Naive thymus-derived CD4-positive, alpha-beta T cell (primary cell): ENCODE data around the gene DACH1. TPM values are rescaled to one million over a fixed set of nuclear protein-coding genes. Genes with fewer than 3 reads are reported as not detected.

Source experiments
- ATAC-seq: fragments of 150-1000 bp; cut with Tn5 transposase; 2 replicates; pipeline ENCODE4 v1.10.0; 2021; ENCODE audit warnings: mild to moderate bottlenecking, moderate library complexity
- CTCF ChIA-PET: fragments of 350-600 bp; sonication (Branson Sonifier 250); formaldehyde crosslinking; loops from one replicate; lab custom pipeline; 2021; ENCODE audit warnings: antibody characterized with exemption; lab: Charles Lee
- POLR2A ChIA-PET: fragments of 350-600 bp; sonication (Branson Sonifier 250); formaldehyde crosslinking; loops from one replicate; lab custom pipeline; 2021; ENCODE audit warnings: antibody characterized with exemption, inconsistent platforms; lab: Charles Lee
- DNase-seq, 9 donors: peaks; one replicate each; pipeline versions ENCODE4 v3.0.0 to v3.0.0-alpha.2; 2020 to 2022; ENCODE audit warnings: mixed read lengths in 1 of 9
- H3K27ac ChIP-seq: one replicate; pipeline ENCODE4 v1.7.0; 2013; ENCODE audit warnings: mild to moderate bottlenecking, low read depth, low read length, moderate library complexity
- H3K27me3 ChIP-seq, 2 donors: one replicate each; pipeline ENCODE4 v1.7.0; 2013; ENCODE audit warnings: low read length in 2 of 2, mild to moderate bottlenecking in 2 of 2, moderate library complexity in 2 of 2; ENCODE audit not compliant: control insufficient read depth in 2 of 2, insufficient read depth in 2 of 2
- H3K36me3 ChIP-seq, 3 experiments: 1 replicate in 2 of 3; 2 replicates in 1 of 3; pipeline ENCODE4 v1.7.0; 2013; ENCODE audit warnings: low read length in 3 of 3, mild to moderate bottlenecking in 3 of 3, moderate library complexity in 1 of 3; ENCODE audit not compliant: insufficient read depth in 3 of 3, control insufficient read depth in 2 of 3
- H3K4me1 ChIP-seq, 2 donors: one replicate each; pipeline ENCODE4 v1.7.0; 2013; ENCODE audit warnings: low read length in 2 of 2, mild to moderate bottlenecking in 2 of 2, moderate library complexity in 1 of 2; ENCODE audit not compliant: control insufficient read depth in 2 of 2, insufficient read depth in 2 of 2
- H3K4me3 ChIP-seq: 2 replicates; pipeline ENCODE4 v1.7.0; 2013; ENCODE audit warnings: mild to moderate bottlenecking, low read length
- H3K9me3 ChIP-seq, 3 experiments: 1 replicate in 2 of 3; 2 replicates in 1 of 3; pipeline ENCODE4 v1.7.0; 2013; ENCODE audit warnings: low read length in 3 of 3; ENCODE audit not compliant: control insufficient read depth in 2 of 3
- H3K27ac Mint-ChIP-seq, 9 donors: one replicate each; pipeline ENCODE4 v1.8.0; 2020 to 2022; ENCODE audit warnings: mixed read lengths in 9 of 9, mild to moderate bottlenecking in 8 of 9, moderate library complexity in 5 of 9, inconsistent platforms in 2 of 9
- H3K27me3 Mint-ChIP-seq, 5 donors: one replicate each; pipeline ENCODE4 v1.8.0; 2021 to 2022; ENCODE audit warnings: mixed read lengths in 5 of 5, mild to moderate bottlenecking in 1 of 5
- H3K36me3 Mint-ChIP-seq, 5 donors: one replicate each; pipeline ENCODE4 v1.8.0; 2020 to 2022; ENCODE audit warnings: mixed read lengths in 5 of 5, mild to moderate bottlenecking in 3 of 5, inconsistent platforms in 1 of 5
- H3K4me1 Mint-ChIP-seq, 7 donors: one replicate each; pipeline ENCODE4 v1.8.0; 2020 to 2022; ENCODE audit warnings: mixed read lengths in 7 of 7, mild to moderate bottlenecking in 3 of 7, inconsistent platforms in 1 of 7
- H3K4me3 Mint-ChIP-seq, 10 donors: one replicate each; pipeline ENCODE4 v1.8.0; 2020 to 2022; ENCODE audit warnings: mild to moderate bottlenecking in 10 of 10, mixed read lengths in 10 of 10, moderate library complexity in 6 of 10, inconsistent platforms in 2 of 10
- H3K9me3 Mint-ChIP-seq, 11 donors: one replicate each; pipeline ENCODE4 v1.8.0; 2020 to 2022; ENCODE audit warnings: mixed read lengths in 11 of 11, mild to moderate bottlenecking in 4 of 11, inconsistent platforms in 1 of 11, moderate library complexity in 1 of 11
- intact Hi-C, 2 donors: fragments of 100-400 bp; cut with micrococcal nuclease; formaldehyde crosslinking; loops; one replicate each; pipeline ENCODE4 v1.15.1; 2023
- polyA plus RNA-seq, 2 donors: library from polyadenylated mRNA; unstranded; fragments of 300-500 nt; fragmentation: Illumina TruSeq; gene quantifications; one replicate each; pipeline ENCODE4 v1.2.3, GENCODE V29; 2021
- total RNA-seq, 6 experiments: library from RNA in 5 of 6; stranded (reverse) in 5 of 6; gene quantifications; 1 replicate in 5 of 6; 2 replicates in 1 of 6; pipeline ENCODE4 v1.2.3 and lab custom pipeline; 2021 to 2026

DACH1 gene
- total and polyA plus RNA-seq, 7 experiments from 2014 or later: 0.20 to 1.7 (median 0.57) TPM; not detected in 1

- Mint-ChIP-seq H3K4me3 (no peak overlapping the region), H3K27ac (no peak overlapping the region), H3K9me3 (peaks cover 0 to 5% (median 0%) of the 10 kb centered on the region in 11 donors), H3K36me3 (no peaks in the 10 kb centered on the region), H3K4me1 (no peaks in the 10 kb centered on the region), H3K27me3 (no peaks in the 10 kb centered on the region)
- POLR2A ChIA-PET: no interaction called here
- H3K36me3 ChIP-seq: no peaks in the 10 kb centered on the region
- no peak overlapping the region for H3K27ac ChIP-seq
- CTCF ChIA-PET: no interaction called here
- H3K9me3 ChIP-seq: no peaks in the 10 kb centered on the region
- DNase-seq: no peak
- ATAC-seq: no peak
- no peaks in the 10 kb centered on the region for H3K4me1 ChIP-seq
- intact Hi-C loops: no loop called here
- H3K27me3 ChIP-seq: no peaks in the 10 kb centered on the region
- H3K4me3 ChIP-seq: no peak overlapping the region
Observed at GRCh38 chr13:71758828-71759227, 108.2 kb downstream of the DACH1 start.

GRCh38 chr13:71754407-71754974, 112.5 kb downstream of the DACH1 start:
- peaks cover 0 to 5% (median 0%) of the 10 kb centered on the region in 11 donors for H3K9me3 Mint-ChIP-seq
- H3K27ac Mint-ChIP-seq: no peak overlapping the region
- no peaks in the 10 kb centered on the region for H3K36me3 ChIP-seq
- no peaks in the 10 kb centered on the region for H3K4me1 ChIP-seq
- no peak overlapping the region for H3K4me3 ChIP-seq
- H3K4me1 Mint-ChIP-seq: no peaks in the 10 kb centered on the region
- no peaks in the 10 kb centered on the region for H3K27me3 Mint-ChIP-seq
- no peaks in the 10 kb centered on the region for H3K36me3 Mint-ChIP-seq
- no peaks in the 10 kb centered on the region for H3K27me3 ChIP-seq
- no peaks in the 10 kb centered on the region for H3K9me3 ChIP-seq
- ATAC-seq (no peak), DNase-seq (no peak)
- no peak overlapping the region for H3K4me3 Mint-ChIP-seq
- H3K27ac ChIP-seq: no peak overlapping the region
- POLR2A ChIA-PET: no interaction called here
- CTCF ChIA-PET: no interaction called here
- intact Hi-C loops: no loop called here

GRCh38 chr13:71752775-71753513, 114.1 kb downstream of the DACH1 start:
- intact Hi-C loops: no loop called here
- Histone ChIP-seq H3K4me3 (no peak overlapping the region), H3K36me3 (no peaks in the 10 kb centered on the region), H3K27me3 (no peaks in the 10 kb centered on the region), H3K4me1 (no peaks in the 10 kb centered on the region), H3K9me3 (no peaks in the 10 kb centered on the region), H3K27ac (no peak overlapping the region)
- DNase-seq (no peak), ATAC-seq (no peak)
- ChIA-PET CTCF (no interaction called here), POLR2A (no interaction called here)
- H3K9me3 Mint-ChIP-seq: peaks cover 0 to 5% (median 0%) of the 10 kb centered on the region in 11 donors
- H3K4me3 Mint-ChIP-seq: no peak overlapping the region
- H3K36me3 Mint-ChIP-seq: no peaks in the 10 kb centered on the region
- no peaks in the 10 kb centered on the region for H3K4me1 Mint-ChIP-seq
- no peak overlapping the region for H3K27ac Mint-ChIP-seq
- H3K27me3 Mint-ChIP-seq: no peaks in the 10 kb centered on the region

- intact Hi-C loops: no loop called here
- Histone ChIP-seq H3K4me1 (no peaks in the 10 kb centered on the region), H3K27me3 (no peaks in the 10 kb centered on the region), H3K27ac (no peak overlapping the region), H3K36me3 (no peaks in the 10 kb centered on the region), H3K9me3 (no peaks in the 10 kb centered on the region), H3K4me3 (no peak overlapping the region)
- DNase-seq (no peak), ATAC-seq (no peak)
- H3K4me1 Mint-ChIP-seq: no peaks in the 10 kb centered on the region
- H3K9me3 Mint-ChIP-seq: peaks cover 0 to 5% (median 0%) of the 10 kb centered on the region in 11 donors
- no peak overlapping the region for H3K27ac Mint-ChIP-seq
- H3K36me3 Mint-ChIP-seq: no peaks in the 10 kb centered on the region
- ChIA-PET CTCF (no interaction called here), POLR2A (no interaction called here)
- H3K27me3 Mint-ChIP-seq: no peaks in the 10 kb centered on the region
- no peak overlapping the region for H3K4me3 Mint-ChIP-seq
Observed at GRCh38 chr13:71751073-71751472, 115.9 kb downstream of the DACH1 start.

GRCh38 chr13:71730267-71730666, 136.7 kb downstream of the DACH1 start:
- Mint-ChIP-seq H3K4me1 (peaks cover 0 to 2% (median 0%) of the 10 kb centered on the region in 7 donors), H3K27me3 (no peaks in the 10 kb centered on the region), H3K9me3 (peaks cover 0 to 5% (median 0%) of the 10 kb centered on the region in 11 donors), H3K4me3 (no peak overlapping the region), H3K27ac (no peak overlapping the region), H3K36me3 (no peaks in the 10 kb centered on the region)
- no peaks in the 10 kb centered on the region for H3K27me3 ChIP-seq
- ATAC-seq (no peak), DNase-seq (no peak)
- no peaks in the 10 kb centered on the region for H3K9me3 ChIP-seq
- POLR2A ChIA-PET: no interaction called here
- intact Hi-C loops: no loop called here
- no peak overlapping the region for H3K4me3 ChIP-seq
- CTCF ChIA-PET: no interaction called here
- no peaks in the 10 kb centered on the region for H3K36me3 ChIP-seq
- H3K4me1 ChIP-seq: no peaks in the 10 kb centered on the region
- no peak overlapping the region for H3K27ac ChIP-seq

- Histone ChIP-seq H3K9me3 (no peaks in the 10 kb centered on the region), H3K27me3 (no peaks in the 10 kb centered on the region), H3K27ac (no peak overlapping the region), H3K4me3 (no peak overlapping the region), H3K4me1 (no peaks in the 10 kb centered on the region), H3K36me3 (no peaks in the 10 kb centered on the region)
- Mint-ChIP-seq H3K27me3 (no peaks in the 10 kb centered on the region), H3K9me3 (peaks cover 0 to 5% (median 0%) of the 10 kb centered on the region in 11 donors), H3K27ac (no peak overlapping the region), H3K36me3 (no peaks in the 10 kb centered on the region), H3K4me1 (peaks cover 0 to 2% (median 0%) of the 10 kb centered on the region in 7 donors), H3K4me3 (no peak overlapping the region)
- POLR2A ChIA-PET: no interaction called here
- CTCF ChIA-PET: no interaction called here
- intact Hi-C loops: no loop called here
- no peak for DNase-seq
- no peak for ATAC-seq
Observed at GRCh38 chr13:71729441-71729840, 137.6 kb downstream of the DACH1 start.

- H3K27ac ChIP-seq: no peak overlapping the region
- Mint-ChIP-seq H3K36me3 (no peaks in the 10 kb centered on the region), H3K4me1 (peaks cover 0 to 2% (median 0%) of the 10 kb centered on the region in 7 donors), H3K9me3 (peaks cover 0 to 5% (median 0%) of the 10 kb centered on the region in 11 donors), H3K4me3 (no peak overlapping the region), H3K27ac (no peak overlapping the region), H3K27me3 (no peaks in the 10 kb centered on the region)
- H3K27me3 ChIP-seq: no peaks in the 10 kb centered on the region
- no peaks in the 10 kb centered on the region for H3K4me1 ChIP-seq
- H3K36me3 ChIP-seq: no peaks in the 10 kb centered on the region
- CTCF ChIA-PET: no interaction called here
- POLR2A ChIA-PET: no interaction called here
- intact Hi-C loops: no loop called here
- ATAC-seq (no peak), DNase-seq (no peak)
- H3K9me3 ChIP-seq: no peaks in the 10 kb centered on the region
- H3K4me3 ChIP-seq: no peak overlapping the region
Observed at GRCh38 chr13:71727662-71728061, 139.3 kb downstream of the DACH1 start.
